Prostate gland (tissue), 2 donors: ENCODE measurements around the gene FAM78A. TPM values are rescaled to one million over a fixed set of nuclear protein-coding genes. Genes with fewer than 3 reads are reported as not detected.
A peak's percentile ranks its signal among the peaks of the same experiment; 100 is the strongest.
"Not testable (repeated sequence)": the region's sequence is repeated elsewhere in the genome, so short reads cannot be mapped to it uniquely, and the experiment has no call there.

Experiments
- DNase-seq: peaks from one replicate; pipeline ENCODE4 v3.0.0-alpha.2; 2019; ENCODE audit warnings: low spot score
- H3K27ac ChIP-seq, 2 donors: fragments of 200-600 bp; sonication (generic); 2 replicates each; pipeline ENCODE4 v1.5.1; 2017 to 2019
- H3K27me3 ChIP-seq: fragments of 200-600 bp; sonication (generic); replicated peaks from 2 replicates; pipeline ENCODE4 v1.5.1; 2019; ENCODE audit not compliant: insufficient read depth
- H3K36me3 ChIP-seq, 2 donors: fragments of 200-600 bp; sonication (generic); 1 replicate in 1 of 2; 2 replicates in 1 of 2; pipeline versions ENCODE4 v1.5.1 to v1.8.1; 2017 to 2019
- H3K4me1 ChIP-seq: fragments of 200-600 bp; sonication (generic); replicated peaks from 2 replicates; pipeline ENCODE4 v1.5.1; 2019
- H3K4me3 ChIP-seq, 2 donors: fragments of 200-600 bp; sonication (generic); 2 replicates each; pipeline ENCODE4 v1.5.1; 2017 to 2019
- H3K9me3 ChIP-seq: fragments of 200-600 bp; sonication (generic); 2 replicates; pipeline ENCODE4 v1.5.1; 2017
- CTCF ChIP-seq, 4 experiments: fragments of 200-600 bp in 2 of 4; fragments of 450-650 bp in 2 of 4; sonication (generic) in 2 of 4; IDR thresholded peaks; 1 replicate in 3 of 4; 2 replicates in 1 of 4; pipeline ENCODE4 v1.5.1; 2016 to 2019; ENCODE audit warnings: antibody characterized with exemption in 4 of 4, mild to moderate bottlenecking in 2 of 4, moderate library complexity in 2 of 4
- POLR2A ChIP-seq: fragments of 450-650 bp; IDR thresholded peaks from one replicate; pipeline ENCODE4 v1.6.1; 2016; ENCODE audit warnings: antibody characterized with exemption, mild to moderate bottlenecking
- POLR2AphosphoS5 ChIP-seq: sonication (generic); formaldehyde crosslinking; IDR thresholded peaks from one replicate; pipeline ENCODE4 v1.6.1; 2017; ENCODE audit warnings: antibody characterized with exemption
- WGBS: methylation state at CpG from one replicate; pipeline ENCODE4 v1.1.5; 2018; 5-methylcytosine and 5-hydroxymethylcytosine counted together
- intact Hi-C: fragments of 100-400 bp; cut with DNase I; formaldehyde crosslinking; loops from one replicate; pipeline ENCODE4 v1.14.2; 2022
- total RNA-seq, 2 donors: library from RNA; depleted of rRNA; stranded (reverse); fragments of >200 nt; gene quantifications; one replicate each; pipeline ENCODE4 v1.1.0, GENCODE V29; 2016

Gene FAM78A
- total RNA-seq, 2 donors from 2014 or later, result 0.73 to 16.4 TPM

- intact Hi-C loops, result loop anchor here (5.0 kb wide), 1 partner anchor 52 kb away; no protein-coding TSS in a partner anchor
- 85% methylated on average over 18 of the region's 18 CpGs for WGBS
- Histone ChIP-seq H3K27ac (no peak overlapping the region), H3K9me3 (no peaks in the 10 kb centered on the region), H3K4me1 (no peaks in the 10 kb centered on the region), H3K4me3 (peak overlapping the region in 1 of 2 donors; percentile 47), H3K27me3 (no peaks in the 10 kb centered on the region), H3K36me3 (no peaks in the 10 kb centered on the region)
- DNase-seq, result no peak
- TF ChIP-seq POLR2AphosphoS5 (no peak), CTCF (IDR thresholded peaks at IDR 0.05) (no peak), POLR2A (no peak)
Measured at GRCh38 chr9:131274674-131275331, 1.5 kb downstream of the FAM78A start.

GRCh38 chr9:131273856-131274673 lies 2.2 kb downstream of the FAM78A start:
- H3K36me3 ChIP-seq, result no peaks in the 10 kb centered on the region
- no peak for DNase-seq
- no peaks in the 10 kb centered on the region for H3K4me1 ChIP-seq
- WGBS, result 77% methylated on average over 13 of the region's 13 CpGs
- H3K27me3 ChIP-seq, result no peaks in the 10 kb centered on the region
- H3K4me3 ChIP-seq, result no peak overlapping the region
- intact Hi-C loops, result no loop called here
- H3K27ac ChIP-seq, result no peak overlapping the region
- TF ChIP-seq POLR2AphosphoS5, result no peak
- H3K9me3 ChIP-seq, result no peaks in the 10 kb centered on the region

- Histone ChIP-seq H3K36me3 (no peaks in the 10 kb centered on the region), H3K4me3 (no peak overlapping the region), H3K4me1 (no peaks in the 10 kb centered on the region), H3K27me3 (no peaks in the 10 kb centered on the region), H3K27ac (no peak overlapping the region), H3K9me3 (no peaks in the 10 kb centered on the region)
- no peak for DNase-seq
- intact Hi-C loops, result no loop called here
- TF ChIP-seq CTCF (IDR thresholded peaks at IDR 0.05) (no peak), POLR2AphosphoS5 (no peak), POLR2A (no peak)
- WGBS, result 85% methylated on average over 22 of the region's 22 CpGs
Measured at GRCh38 chr9:131273146-131273855, 3.0 kb downstream of the FAM78A start.

GRCh38 chr9:131272212-131272611 lies 4.1 kb downstream of the FAM78A start:
- TF ChIP-seq POLR2A (no peak), POLR2AphosphoS5 (no peak), CTCF (IDR thresholded peaks at IDR 0.05) (no peak)
- Histone ChIP-seq H3K4me3 (no peak overlapping the region), H3K4me1 (no peaks in the 10 kb centered on the region), H3K27ac (no peak overlapping the region), H3K27me3 (no peaks in the 10 kb centered on the region), H3K36me3 (no peaks in the 10 kb centered on the region), H3K9me3 (no peaks in the 10 kb centered on the region)
- intact Hi-C loops, result no loop called here
- DNase-seq, result no peak
- WGBS, result 89% methylated on average over 3 of the region's 3 CpGs

GRCh38 chr9:131271506-131271931 lies 4.8 kb downstream of the FAM78A start:
- Histone ChIP-seq H3K36me3 (no peaks in the 10 kb centered on the region), H3K4me1 (no peaks in the 10 kb centered on the region), H3K27ac (no peak overlapping the region), H3K27me3 (no peaks in the 10 kb centered on the region), H3K9me3 (no peaks in the 10 kb centered on the region), H3K4me3 (no peak overlapping the region)
- intact Hi-C loops, result no loop called here
- DNase-seq, result no peak
- 79% methylated on average over 6 of the region's 6 CpGs for WGBS
- TF ChIP-seq POLR2A (no peak), CTCF (IDR thresholded peaks at IDR 0.05) (no peak), POLR2AphosphoS5 (no peak)

GRCh38 chr9:131271016-131271273 lies 5.4 kb downstream of the FAM78A start:
- DNase-seq, intact Hi-C loops, H3K27ac ChIP-seq, H3K9me3 ChIP-seq, H3K4me1 ChIP-seq, H3K27me3 ChIP-seq, H3K36me3 ChIP-seq, H3K4me3 ChIP-seq: not testable (repeated sequence)
- WGBS, result 88% methylated on average over 1 of the region's 1 CpG
